ENCODE results near the gene RND3.
A peak's percentile ranks its signal among the peaks of the same experiment; 100 is the strongest.

The RND3 gene

GRCh38 chr2:150495001-150495400 lies 7.5 kb upstream of the RND3 start:
- H3K27ac ChIP-seq = no peak overlapping the region
- CTCF ChIA-PET = no interaction called here
- POLR2A ChIA-PET (ENCODE audit: low non-redundant PET) = no interaction called here
- TF ChIP-seq, protein P1, sequence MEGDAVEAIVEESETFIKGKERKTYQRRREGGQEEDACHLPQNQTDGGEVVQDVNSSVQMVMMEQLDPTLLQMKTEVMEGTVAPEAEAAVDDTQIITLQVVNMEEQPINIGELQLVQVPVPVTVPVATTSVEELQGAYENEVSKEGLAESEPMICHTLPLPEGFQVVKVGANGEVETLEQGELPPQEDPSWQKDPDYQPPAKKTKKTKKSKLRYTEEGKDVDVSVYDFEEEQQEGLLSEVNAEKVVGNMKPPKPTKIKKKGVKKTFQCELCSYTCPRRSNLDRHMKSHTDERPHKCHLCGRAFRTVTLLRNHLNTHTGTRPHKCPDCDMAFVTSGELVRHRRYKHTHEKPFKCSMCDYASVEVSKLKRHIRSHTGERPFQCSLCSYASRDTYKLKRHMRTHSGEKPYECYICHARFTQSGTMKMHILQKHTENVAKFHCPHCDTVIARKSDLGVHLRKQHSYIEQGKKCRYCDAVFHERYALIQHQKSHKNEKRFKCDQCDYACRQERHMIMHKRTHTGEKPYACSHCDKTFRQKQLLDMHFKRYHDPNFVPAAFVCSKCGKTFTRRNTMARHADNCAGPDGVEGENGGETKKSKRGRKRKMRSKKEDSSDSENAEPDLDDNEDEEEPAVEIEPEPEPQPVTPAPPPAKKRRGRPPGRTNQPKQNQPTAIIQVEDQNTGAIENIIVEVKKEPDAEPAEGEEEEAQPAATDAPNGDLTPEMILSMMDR (conservative IDR thresholded peaks at IDR 0.05; ENCODE audit: low read depth) = no peak
- DNase-seq (ENCODE audit: low spot score) = no peak

- TF ChIP-seq, protein P1 (conservative IDR thresholded peaks at IDR 0.05; ENCODE audit: low read depth) = no peak
- ChIA-PET CTCF (interaction anchor here (0.6 kb wide), 1 partner anchor 224 kb away, joined by 4 read pairs; no protein-coding TSS in a partner anchor), POLR2A (ENCODE audit: low non-redundant PET) (no interaction called here)
- no peak overlapping the region for H3K27ac ChIP-seq
- DNase-seq (ENCODE audit: low spot score) = no peak
Observed at GRCh38 chr2:150494234-150494945, 6.9 kb upstream of the RND3 start.

DNA sequence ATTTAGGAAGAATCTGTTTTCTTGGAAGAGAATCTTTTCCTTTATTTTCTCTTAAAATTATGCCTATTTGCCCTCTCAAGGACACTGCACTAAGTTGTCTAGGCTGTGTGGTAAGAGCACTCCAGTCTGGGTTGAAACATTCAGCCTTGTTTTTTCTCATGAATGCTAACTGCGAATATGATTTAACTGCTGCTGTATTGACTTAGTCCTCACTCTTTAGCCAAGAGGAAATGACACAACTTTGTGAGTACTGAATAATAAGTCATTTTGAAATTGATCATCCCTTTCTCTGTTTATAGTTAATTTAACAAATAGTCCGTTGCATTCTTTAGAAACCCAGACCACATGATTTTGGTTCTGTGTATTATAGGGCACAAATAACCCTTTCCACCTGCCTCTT lies 4.5 kb upstream of the RND3 start:
- no peak overlapping the region for H3K27ac ChIP-seq
- TF ChIP-seq, protein P1 (conservative IDR thresholded peaks at IDR 0.05; ENCODE audit: low read depth) = no peak
- ChIA-PET POLR2A (ENCODE audit: low non-redundant PET) (no interaction called here), CTCF (no interaction called here)
- DNase-seq (ENCODE audit: low spot score) = no peak

- CTCF ChIA-PET = no interaction called here
- no peak for DNase-seq (ENCODE audit: low spot score)
- POLR2A ChIA-PET (ENCODE audit: low non-redundant PET) = no interaction called here
Observed at GRCh38 chr2:150491430-150491829, 4.0 kb upstream of the RND3 start.

DNA sequence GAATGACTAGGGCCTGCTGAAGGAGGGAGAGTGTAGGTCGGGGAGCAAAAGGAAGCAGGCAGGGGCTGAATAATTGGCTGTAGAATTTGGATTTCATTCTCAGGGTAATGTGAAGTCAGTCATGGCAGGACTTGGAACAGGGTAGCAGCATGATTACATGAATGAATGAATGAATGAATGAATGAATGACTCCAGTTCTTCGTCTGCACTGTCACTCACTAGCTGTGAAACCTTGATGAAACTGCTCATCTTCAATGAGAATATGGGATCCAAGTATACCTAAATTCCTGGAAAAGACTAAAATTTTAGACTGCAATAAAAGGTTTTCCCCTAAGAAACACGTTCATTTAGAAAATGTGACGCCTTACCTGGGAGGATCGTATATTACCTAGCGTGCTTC lies 3.0 kb upstream of the RND3 start:
- ChIA-PET CTCF (no interaction called here), POLR2A (ENCODE audit: low non-redundant PET) (no interaction called here)
- TF ChIP-seq, protein P1 (conservative IDR thresholded peaks at IDR 0.05; ENCODE audit: low read depth) = no peak

More at GRCh38 chr2:150491430-150491829, 4.0 kb upstream of the RND3 start:
- H3K27ac ChIP-seq = no peak overlapping the region
- TF ChIP-seq, protein P1 (conservative IDR thresholded peaks at IDR 0.05; ENCODE audit: low read depth) = no peak

DNA sequence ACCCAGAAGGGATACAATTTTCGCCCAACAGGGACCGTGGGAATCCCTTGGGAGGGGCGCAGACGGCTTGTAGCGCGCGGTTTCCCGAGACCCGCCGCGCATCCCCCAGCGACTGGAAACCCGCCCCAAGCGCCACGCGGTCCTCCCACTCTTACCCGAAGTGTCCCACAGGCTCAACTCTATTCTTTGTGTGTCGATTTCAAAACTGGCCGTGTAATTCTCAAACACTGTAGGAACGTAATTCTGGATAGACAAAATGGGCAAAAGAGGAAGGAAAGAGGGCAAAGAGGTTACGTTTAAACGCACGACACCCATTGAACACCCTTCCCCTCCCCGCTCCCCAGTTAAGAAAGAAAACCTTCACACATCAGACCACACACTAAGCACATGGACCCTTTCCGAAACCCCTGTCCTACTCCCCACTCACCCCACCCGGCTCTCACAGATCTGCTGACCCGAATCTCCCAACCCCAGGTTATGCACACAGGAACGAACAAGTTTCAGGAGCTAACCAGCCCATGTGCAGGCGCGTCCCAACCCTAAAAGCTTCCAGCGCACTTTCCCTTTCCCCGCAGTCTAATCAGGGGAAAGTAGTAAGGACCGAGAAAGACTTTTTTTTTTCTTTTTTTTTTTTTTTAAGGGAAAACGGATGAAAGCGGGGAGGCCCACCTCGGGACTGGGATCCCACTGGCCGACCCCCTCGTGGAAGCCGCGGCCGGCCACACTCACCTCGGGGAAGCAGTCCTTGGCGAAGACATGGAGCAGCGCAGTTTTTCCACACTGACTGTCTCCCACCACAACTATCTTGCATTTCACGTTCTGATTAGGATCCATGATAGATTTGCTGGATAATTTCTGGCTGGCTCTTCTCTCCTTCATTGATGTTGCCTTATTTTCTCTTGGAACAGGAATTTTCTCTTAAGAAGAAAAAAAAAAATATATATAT lies 655 bp downstream of the RND3 start:
- H3K27ac ChIP-seq = peak overlapping the region; percentile 99
- POLR2A ChIA-PET (ENCODE audit: low non-redundant PET) = interaction anchor here (0.6 kb wide), 1 partner anchor 31 kb away, joined by 5 read pairs; no protein-coding TSS in a partner anchor
- TF ChIP-seq, protein P1 (conservative IDR thresholded peaks at IDR 0.05; ENCODE audit: low read depth) = no peak
- CTCF ChIA-PET = interaction anchor here (0.6 to 0.7 kb wide), 4 partner anchors 43 to 433 kb away, joined by 3 to 9 read pairs (median 4); no protein-coding TSS in a partner anchor
- no peak for DNase-seq (ENCODE audit: low spot score)

More for the DNA sequence above, 3.0 kb upstream of the RND3 start:
- no peak overlapping the region for H3K27ac ChIP-seq
- DNase-seq (ENCODE audit: low spot score) = no peak
